GM23248 (cell line): Measurements from ENCODE around the gene TGFBR3L. TPM values are rescaled to one million over a fixed set of nuclear protein-coding genes. Genes with fewer than 3 reads are reported as not detected.

Experiments
- DNase-seq: peaks from one replicate; pipeline ENCODE4 v3.0.0-alpha.2; 2015
- H2AFZ ChIP-seq: fragments of 200-600 bp; sonication (generic); 2 replicates; pipeline ENCODE4 v1.6.1; 2016; ENCODE audit warnings: antibody characterized with exemption
- H3F3A ChIP-seq: fragments of 200-600 bp; sonication (generic); 2 replicates; pipeline ENCODE4 v1.6.1; 2016; ENCODE audit warnings: mild to moderate bottlenecking, antibody characterized with exemption, mixed run types; ENCODE audit not compliant: insufficient read depth
- H3K27ac ChIP-seq: fragments of 200-600 bp; sonication (generic); 2 replicates; pipeline ENCODE4 v1.5.1; 2016; ENCODE audit warnings: mild to moderate bottlenecking
- H3K27me3 ChIP-seq: fragments of 200-600 bp; sonication (generic); replicated peaks from 2 replicates; pipeline ENCODE4 v1.6.1; 2016; ENCODE audit warnings: mild to moderate bottlenecking; ENCODE audit not compliant: insufficient read depth
- H3K36me3 ChIP-seq: fragments of 200-600 bp; sonication (generic); 2 replicates; pipeline ENCODE4 v1.6.1; 2016; ENCODE audit warnings: low read depth, mild to moderate bottlenecking
- H3K4me1 ChIP-seq: fragments of 200-600 bp; sonication (generic); 2 replicates; pipeline ENCODE4 v1.6.1; 2016; ENCODE audit warnings: mild to moderate bottlenecking; ENCODE audit not compliant: insufficient read depth
- H3K4me2 ChIP-seq: fragments of 200-600 bp; sonication (generic); one replicate; pipeline ENCODE4 v1.6.1; 2016; ENCODE audit warnings: mild to moderate bottlenecking; ENCODE audit not compliant: unreplicated experiment
- H3K4me3 ChIP-seq: fragments of 200-600 bp; sonication (generic); 2 replicates; pipeline ENCODE4 v1.5.1; 2016; ENCODE audit warnings: mild to moderate bottlenecking
- H3K79me2 ChIP-seq: fragments of 200-600 bp; sonication (generic); 2 replicates; pipeline ENCODE4 v1.6.1; 2016; ENCODE audit warnings: mild to moderate bottlenecking; ENCODE audit not compliant: insufficient read depth
- H3K9ac ChIP-seq: fragments of 200-600 bp; sonication (generic); 2 replicates; pipeline ENCODE4 v1.6.1; 2016; ENCODE audit warnings: mild to moderate bottlenecking
- H3K9me2 ChIP-seq: fragments of 200-600 bp; sonication (generic); 2 replicates; pipeline ENCODE4 v1.6.1; 2016; ENCODE audit warnings: mixed run types, mild to moderate bottlenecking, moderate library complexity; ENCODE audit not compliant: insufficient read depth
- H3K9me3 ChIP-seq: fragments of 200-600 bp; sonication (generic); one replicate; pipeline ENCODE4 v1.6.1; 2017; ENCODE audit warnings: low read depth
- H4K20me1 ChIP-seq: fragments of 200-600 bp; sonication (generic); 2 replicates; pipeline ENCODE4 v1.6.0; 2016; ENCODE audit not compliant: insufficient read depth
- EZH2 ChIP-seq: fragments of 200-600 bp; sonication (generic); IDR thresholded peaks from 2 replicates; pipeline ENCODE4 v1.6.1; 2018; ENCODE audit warnings: antibody characterized with exemption, mild to moderate bottlenecking; ENCODE audit not compliant: insufficient read depth, poor library complexity, severe bottlenecking
- EZH2phosphoT487 ChIP-seq: fragments of 200-600 bp; sonication (generic); IDR thresholded peaks from 2 replicates; pipeline ENCODE4 v1.6.1; 2018; ENCODE audit warnings: antibody characterized with exemption, moderate library complexity, mild to moderate bottlenecking, low read depth; ENCODE audit not compliant: insufficient read depth
- WGBS, 2 experiments: methylation state at CpG; one replicate each; pipeline ENCODE4 v1.1.6; 2015 to 2017; ENCODE audit warnings: low lambda C conversion rate in 2 of 2, low coverage in 1 of 2; ENCODE audit errors: missing lambda C conversion rate in 2 of 2; 5-methylcytosine and 5-hydroxymethylcytosine counted together
- in situ Hi-C: fragments of 300-500 bp; cut with MboI; formaldehyde crosslinking; loops from 2 replicates; pipeline ENCODE4 v1.15.0; 2020
- polyA plus RNA-seq: library from polyadenylated mRNA; unstranded; fragments of >200 nt; fragmentation: Nextera tagmentation; extraction: Ambion mirVana; gene quantifications from 2 replicates; pipeline ENCODE4 v1.2.1, GENCODE V29; 2016
- total RNA-seq: library from RNA; depleted of rRNA; stranded (reverse); fragments of >200 nt; shearing (Covaris generic); gene quantifications from 2 replicates; pipeline ENCODE4 v1.2.3, GENCODE V29; 2014

The TGFBR3L gene
- total and polyA plus RNA-seq, 2 experiments from 2014 or later, result 9.0 to 30.6 TPM

GRCh38 chr19:7870571-7871436 lies 43.8 kb upstream of the TGFBR3L start:
- Histone ChIP-seq H3K4me2 (no peak overlapping the region), H3K79me2 (no peaks in the 10 kb centered on the region)

GRCh38 chr19:7871437-7872305 lies 43.0 kb upstream of the TGFBR3L start:
- no peaks in the 10 kb centered on the region for H3K79me2 ChIP-seq
- no peak overlapping the region for H3K27ac ChIP-seq
- no peaks in the 10 kb centered on the region; the same call in 1 of the 2 replicates for H3K4me1 ChIP-seq
- 9 to 11% methylated on average over 14 to 33 of the region's 33 CpGs for WGBS, 2 experiments
- peaks cover 14% of the 10 kb centered on the region for H3F3A ChIP-seq
- in situ Hi-C loops, result no loop called here
- peak overlapping the region; percentile 60 for H3K4me3 ChIP-seq
- TF ChIP-seq EZH2 (no peak), EZH2phosphoT487 (no peak)
- peak overlapping the region; percentile 39 for H3K4me2 ChIP-seq
- H4K20me1 ChIP-seq, result no peaks in the 10 kb centered on the region
- H3K9me3 ChIP-seq, result no peaks in the 10 kb centered on the region
- no peaks in the 10 kb centered on the region for H3K9me2 ChIP-seq
- no peaks in the 10 kb centered on the region for H3K36me3 ChIP-seq
- DNase-seq, result peak; percentile 94
- 0 out of 2 replicates have a peak overlapping the region, but pooled peaks have one; percentile 20 for H3K9ac ChIP-seq
- H3K27me3 ChIP-seq, result peaks cover 22% of the 10 kb centered on the region
- peak overlapping the region; percentile 76 for H2AFZ ChIP-seq

More at GRCh38 chr19:7870571-7871436, 43.8 kb upstream of the TGFBR3L start:
- in situ Hi-C loops, result no loop called here
- TF ChIP-seq EZH2, result no peak
- no peak for TF ChIP-seq EZH2phosphoT487
- Histone ChIP-seq H3K9ac (no peak overlapping the region), H3K27ac (no peak overlapping the region), H3K4me3 (no peak overlapping the region), H3K9me2 (no peaks in the 10 kb centered on the region), H3K4me1 (no peaks in the 10 kb centered on the region; the same call in 1 of the 2 replicates), H3F3A (peaks cover 14% of the 10 kb centered on the region), H2AFZ (no peak overlapping the region), H3K9me3 (no peaks in the 10 kb centered on the region), H3K27me3 (peaks cover 22% of the 10 kb centered on the region), H3K36me3 (no peaks in the 10 kb centered on the region), H4K20me1 (no peaks in the 10 kb centered on the region)
- 71 to 97% methylated on average over 6 to 11 of the region's 11 CpGs for WGBS, 2 experiments
- peak; percentile 55 for DNase-seq

GRCh38 chr19:7872306-7873204 lies 42.1 kb upstream of the TGFBR3L start:
- no peak overlapping the region for H3K27ac ChIP-seq
- no peak overlapping the region for H2AFZ ChIP-seq
- H3K36me3 ChIP-seq, result no peaks in the 10 kb centered on the region
- no peaks in the 10 kb centered on the region; the same call in 1 of the 2 replicates for H3K4me1 ChIP-seq
- DNase-seq, result no peak
- H3K9me2 ChIP-seq, result no peaks in the 10 kb centered on the region
- H3K27me3 ChIP-seq, result peaks cover 22% of the 10 kb centered on the region
- H3F3A ChIP-seq, result peaks cover 14% of the 10 kb centered on the region
- H3K79me2 ChIP-seq, result no peaks in the 10 kb centered on the region
- no peak overlapping the region for H3K9ac ChIP-seq
- no peaks in the 10 kb centered on the region for H4K20me1 ChIP-seq
- in situ Hi-C loops, result no loop called here
- 39 to 65% methylated on average over 24 to 46 of the region's 47 CpGs for whole genome bisulfite sequencing, 2 experiments
- no peak overlapping the region for H3K4me3 ChIP-seq
- TF ChIP-seq EZH2, result no peak
- TF ChIP-seq EZH2phosphoT487, result no peak
- peak overlapping the region; percentile 39 for H3K4me2 ChIP-seq
- H3K9me3 ChIP-seq, result no peaks in the 10 kb centered on the region
